GM12872 (cell line): ENCODE results near the gene P2RY2.

ENCODE experiments used
- TF ChIP-seq, protein P1 (sequence below): IDR thresholded peaks from 3 replicates; pipeline ENCODE4 v1.5.1; 2011; ENCODE audit warnings: low read depth, mild to moderate bottlenecking, low read length, moderate library complexity; ENCODE audit not compliant: insufficient read depth

Gene P2RY2

DNA sequence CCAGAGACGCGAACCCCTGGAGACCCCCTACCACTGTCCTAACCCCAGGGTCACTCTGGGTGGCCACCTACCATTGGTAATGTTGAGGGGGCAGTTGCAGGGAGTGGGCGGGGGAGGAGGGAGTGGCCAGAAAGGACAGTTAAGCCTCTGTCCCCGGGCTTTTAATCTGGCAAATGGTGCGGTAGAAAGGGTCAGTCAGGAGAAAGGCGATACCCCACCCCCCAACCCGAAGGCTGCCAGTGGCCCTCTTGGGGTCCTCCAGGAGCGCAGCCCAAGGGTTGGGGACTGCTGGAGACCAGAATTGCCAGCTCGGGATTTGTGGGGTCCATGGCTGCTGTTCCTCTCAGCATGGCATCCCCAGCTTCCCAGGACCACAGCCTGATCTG is 742 bp downstream of the P2RY2 start:
- TF ChIP-seq, protein P1, sequence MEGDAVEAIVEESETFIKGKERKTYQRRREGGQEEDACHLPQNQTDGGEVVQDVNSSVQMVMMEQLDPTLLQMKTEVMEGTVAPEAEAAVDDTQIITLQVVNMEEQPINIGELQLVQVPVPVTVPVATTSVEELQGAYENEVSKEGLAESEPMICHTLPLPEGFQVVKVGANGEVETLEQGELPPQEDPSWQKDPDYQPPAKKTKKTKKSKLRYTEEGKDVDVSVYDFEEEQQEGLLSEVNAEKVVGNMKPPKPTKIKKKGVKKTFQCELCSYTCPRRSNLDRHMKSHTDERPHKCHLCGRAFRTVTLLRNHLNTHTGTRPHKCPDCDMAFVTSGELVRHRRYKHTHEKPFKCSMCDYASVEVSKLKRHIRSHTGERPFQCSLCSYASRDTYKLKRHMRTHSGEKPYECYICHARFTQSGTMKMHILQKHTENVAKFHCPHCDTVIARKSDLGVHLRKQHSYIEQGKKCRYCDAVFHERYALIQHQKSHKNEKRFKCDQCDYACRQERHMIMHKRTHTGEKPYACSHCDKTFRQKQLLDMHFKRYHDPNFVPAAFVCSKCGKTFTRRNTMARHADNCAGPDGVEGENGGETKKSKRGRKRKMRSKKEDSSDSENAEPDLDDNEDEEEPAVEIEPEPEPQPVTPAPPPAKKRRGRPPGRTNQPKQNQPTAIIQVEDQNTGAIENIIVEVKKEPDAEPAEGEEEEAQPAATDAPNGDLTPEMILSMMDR: no peak

DNA sequence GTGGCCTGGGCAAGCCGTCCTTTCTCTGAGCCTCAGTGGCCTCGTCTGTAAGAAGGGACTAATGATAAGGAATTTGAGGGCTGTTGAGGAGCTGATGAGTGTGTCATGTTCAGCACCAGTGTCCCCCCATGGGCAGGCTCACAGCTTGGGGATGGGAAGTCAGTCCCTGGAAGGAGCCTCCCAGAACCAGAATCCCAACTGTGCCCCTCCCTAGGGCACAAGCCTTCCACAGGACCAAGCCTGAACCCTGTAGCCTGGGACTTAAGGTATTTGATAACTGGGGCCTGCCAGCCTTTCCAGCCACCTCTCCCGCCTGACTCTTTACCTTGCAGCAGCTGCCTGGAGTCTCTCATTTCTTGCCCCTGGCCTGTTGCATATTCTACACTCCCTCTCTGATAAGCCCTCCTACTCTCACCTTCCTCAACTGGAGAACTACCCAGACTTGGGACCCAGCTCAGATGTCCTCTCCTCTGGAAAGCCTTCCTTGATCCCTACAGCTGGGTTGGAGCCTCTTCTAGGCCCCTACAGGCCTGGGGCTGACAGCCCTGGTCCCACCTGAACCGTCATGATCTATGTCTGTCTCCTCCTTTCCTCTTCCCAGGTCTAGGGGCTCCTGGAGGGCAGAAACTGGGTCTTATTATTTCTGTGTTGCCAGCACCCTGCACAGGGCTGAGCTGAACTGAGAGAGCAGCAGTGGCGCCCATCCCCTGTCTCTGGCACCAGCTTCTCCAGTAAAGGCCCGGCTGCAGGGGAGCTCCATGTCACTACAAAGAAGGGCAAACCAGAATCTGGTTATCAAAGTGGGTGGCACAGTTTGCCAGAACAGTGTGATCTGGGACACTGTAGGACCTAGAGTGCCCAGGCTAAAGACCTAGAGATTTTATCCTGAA is 1.6 kb downstream of the P2RY2 start:
- TF ChIP-seq, protein P1: no peak

DNA sequence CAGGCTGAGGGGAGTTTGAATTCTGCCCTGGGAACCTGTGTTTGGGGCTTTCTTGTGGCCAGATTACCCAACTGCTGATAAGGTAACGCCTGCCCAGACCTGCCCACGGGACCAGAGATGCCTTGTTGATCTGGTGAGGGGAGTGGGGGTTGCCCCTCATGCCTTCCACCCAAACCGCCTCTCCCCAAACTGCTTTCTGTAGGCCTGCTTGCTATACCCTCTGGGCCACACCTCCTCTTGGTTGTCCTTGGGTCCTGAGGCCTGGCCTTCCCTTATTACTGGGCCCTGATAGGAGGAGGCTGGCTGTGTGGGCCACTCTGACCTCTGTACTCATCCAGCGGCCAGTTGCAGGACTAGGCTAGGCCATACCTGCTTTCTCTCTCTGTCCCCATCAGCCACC is 3.4 kb downstream of the P2RY2 start:
- TF ChIP-seq, protein P1: no peak

DNA sequence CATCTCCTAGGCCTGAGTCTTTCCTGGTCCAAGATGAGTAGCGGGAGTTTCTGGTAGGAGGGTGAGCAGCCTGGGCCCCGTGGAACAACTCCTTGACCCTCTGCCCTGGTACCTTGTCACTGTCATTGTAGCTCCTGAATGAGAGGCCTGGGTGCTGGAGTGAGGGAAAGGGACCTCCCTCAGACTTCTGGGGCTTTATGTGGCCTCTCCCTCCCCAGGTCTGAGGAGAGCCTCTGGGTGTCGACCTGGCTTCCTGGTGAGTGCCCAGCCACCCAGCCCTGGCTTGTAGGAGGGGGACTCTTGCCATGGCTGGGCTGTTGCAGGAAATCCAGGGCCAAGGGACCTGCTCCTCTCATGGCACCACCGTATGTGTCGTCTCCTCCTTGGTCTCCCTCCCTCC is 3.9 kb downstream of the P2RY2 start:
- TF ChIP-seq, protein P1: no peak

DNA sequence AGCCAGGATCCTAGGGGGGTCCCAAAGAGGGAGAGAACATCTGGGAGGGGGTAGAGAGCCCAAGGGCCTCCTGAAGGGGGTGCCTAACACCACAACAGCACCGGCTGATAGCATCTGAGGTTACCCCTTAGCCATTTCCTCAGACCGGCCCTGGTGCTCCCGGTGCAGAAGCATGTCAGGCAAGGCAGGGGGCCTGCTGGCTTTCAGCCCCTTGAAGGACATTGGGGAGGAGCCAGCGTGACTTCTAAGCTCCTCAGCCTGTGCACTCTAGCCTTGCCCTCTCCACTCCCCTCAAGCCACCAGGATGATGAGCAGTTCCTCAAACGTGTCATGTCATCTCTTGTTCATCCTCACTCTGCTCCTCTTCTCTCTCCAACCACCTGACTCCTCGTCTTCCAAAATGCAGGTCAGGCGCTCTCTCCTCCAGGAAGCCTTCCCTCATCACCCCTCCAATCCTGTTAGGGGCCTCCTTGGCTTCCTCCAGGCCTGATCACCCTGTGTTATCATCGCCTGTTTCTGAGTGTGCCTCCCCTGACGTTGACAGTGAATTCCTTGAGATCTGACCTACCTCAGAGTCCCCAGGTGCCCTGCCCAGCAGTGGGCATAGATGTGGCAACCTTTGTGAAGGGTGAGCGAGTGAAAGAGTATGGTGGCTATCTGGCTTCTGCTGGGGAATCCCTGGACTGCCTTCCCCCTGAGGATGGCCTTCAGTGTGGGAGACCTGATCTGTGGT is 6.1 kb downstream of the P2RY2 start:
- TF ChIP-seq, protein P1: no peak

- TF ChIP-seq, protein P1: no peak
These were observed 7.1 kb downstream of the P2RY2 start for GRCh38 chr11:73225001-73225686.

DNA sequence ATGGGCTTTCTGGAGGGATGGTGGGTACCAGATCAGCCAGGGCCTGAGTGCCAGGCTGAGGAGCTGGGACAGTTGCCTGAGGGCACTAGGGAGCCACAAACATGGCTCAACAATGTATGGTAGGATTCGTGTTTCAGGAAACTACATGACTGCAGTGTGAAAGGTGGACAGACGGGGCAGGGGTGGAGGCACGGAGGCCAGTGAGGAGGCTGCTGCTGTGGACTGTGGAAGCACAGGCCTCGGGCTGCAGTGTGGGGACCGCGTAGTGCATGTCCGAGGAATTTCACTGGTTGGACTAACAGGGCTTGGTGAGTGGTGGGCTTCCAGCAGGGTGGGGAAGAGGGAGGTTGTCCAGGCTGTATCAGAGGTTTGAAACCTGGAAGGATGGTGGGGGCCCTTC is 7.8 kb downstream of the P2RY2 start:
- TF ChIP-seq, protein P1: no peak
